ENCODE measurements around the gene KERA. TPM values are rescaled to one million over a fixed set of nuclear protein-coding genes. Genes with fewer than 3 reads are reported as not detected.

KERA gene
- total RNA-seq, 4 donors from 2014 or later = not detected

- Histone ChIP-seq H3K4me1 (no peaks in the 10 kb centered on the region), H3K27ac (no peak overlapping the region), H3K27me3 (no peaks in the 10 kb centered on the region), H3K4me3 (no peak overlapping the region), H3K9me3 (no peaks in the 10 kb centered on the region), H3K36me3 (no peaks in the 10 kb centered on the region)
- DNase-seq (ENCODE audit: low spot score in 2 of 2) = no peak
- 60% methylated on average over 1 of the region's 1 CpG for WGBS
- TF ChIP-seq CTCF (IDR thresholded peaks at IDR 0.05) (no peak), EP300 (IDR thresholded peaks at IDR 0.05) (no peak), POLR2A (IDR thresholded peaks at IDR 0.05) (no peak), POLR2AphosphoS5 (IDR thresholded peaks at IDR 0.05) (no peak)
These were observed 3.3 kb upstream of the KERA start for GRCh38 chr12:91061091-91061490.

- Histone ChIP-seq H3K9me3 (no peaks in the 10 kb centered on the region), H3K4me1 (no peaks in the 10 kb centered on the region), H3K36me3 (no peaks in the 10 kb centered on the region), H3K27me3 (no peaks in the 10 kb centered on the region), H3K4me3 (no peak overlapping the region), H3K27ac (no peak overlapping the region)
- no peak for TF ChIP-seq EP300 (IDR thresholded peaks at IDR 0.05)
- no peak for TF ChIP-seq CTCF (IDR thresholded peaks at IDR 0.05)
- TF ChIP-seq POLR2A (IDR thresholded peaks at IDR 0.05) = no peak
- TF ChIP-seq POLR2AphosphoS5 (IDR thresholded peaks at IDR 0.05) = no peak
- no peak for DNase-seq (ENCODE audit: low spot score in 2 of 2)
These were observed 1.4 kb upstream of the KERA start for GRCh38 chr12:91059211-91059610.

GRCh38 chr12:91058786-91059185 is 962 bp upstream of the KERA start:
- DNase-seq (ENCODE audit: low spot score in 2 of 2) = no peak
- no peaks in the 10 kb centered on the region for H3K4me1 ChIP-seq
- H3K9me3 ChIP-seq = no peaks in the 10 kb centered on the region
- no peak for TF ChIP-seq EP300 (IDR thresholded peaks at IDR 0.05)
- TF ChIP-seq POLR2A (IDR thresholded peaks at IDR 0.05) = no peak
- no peak for TF ChIP-seq CTCF (IDR thresholded peaks at IDR 0.05)
- no peak for TF ChIP-seq POLR2AphosphoS5 (IDR thresholded peaks at IDR 0.05)
- no peaks in the 10 kb centered on the region for H3K27me3 ChIP-seq
- H3K27ac ChIP-seq = no peak overlapping the region
- WGBS = 65% methylated on average over 1 of the region's 1 CpG
- H3K36me3 ChIP-seq = no peaks in the 10 kb centered on the region
- H3K4me3 ChIP-seq = no peak overlapping the region

- DNase-seq (ENCODE audit: low spot score in 2 of 2) = no peak
These were observed 1.3 kb downstream of the KERA start for GRCh38 chr12:91056488-91056887.

GRCh38 chr12:91055976-91056375 is 1.8 kb downstream of the KERA start:
- Histone ChIP-seq H3K4me1 (no peaks in the 10 kb centered on the region), H3K27ac (no peak overlapping the region), H3K4me3 (no peak overlapping the region), H3K9me3 (no peaks in the 10 kb centered on the region), H3K36me3 (no peaks in the 10 kb centered on the region), H3K27me3 (no peaks in the 10 kb centered on the region)
- 70% methylated on average over 1 of the region's 1 CpG for WGBS
- DNase-seq (ENCODE audit: low spot score in 2 of 2) = no peak
- no peak for TF ChIP-seq CTCF (IDR thresholded peaks at IDR 0.05)
- no peak for TF ChIP-seq EP300 (IDR thresholded peaks at IDR 0.05)
- no peak for TF ChIP-seq POLR2A (IDR thresholded peaks at IDR 0.05)
- no peak for TF ChIP-seq POLR2AphosphoS5 (IDR thresholded peaks at IDR 0.05)

More at GRCh38 chr12:91056488-91056887, 1.3 kb downstream of the KERA start:
- H3K9me3 ChIP-seq = no peaks in the 10 kb centered on the region
- no peaks in the 10 kb centered on the region for H3K36me3 ChIP-seq
- 88% methylated on average over 2 of the region's 2 CpGs for WGBS
- no peaks in the 10 kb centered on the region for H3K27me3 ChIP-seq
- no peak overlapping the region for H3K4me3 ChIP-seq
- no peaks in the 10 kb centered on the region for H3K4me1 ChIP-seq
- no peak for TF ChIP-seq EP300 (IDR thresholded peaks at IDR 0.05)
- no peak for TF ChIP-seq POLR2AphosphoS5 (IDR thresholded peaks at IDR 0.05)
- no peak for TF ChIP-seq CTCF (IDR thresholded peaks at IDR 0.05)
- TF ChIP-seq POLR2A (IDR thresholded peaks at IDR 0.05) = no peak
- H3K27ac ChIP-seq = no peak overlapping the region
